Retinal pigment epithelial cell (primary cell): ENCODE results near the gene TTC4.
A peak's percentile ranks its signal among the peaks of the same experiment; 100 is the strongest.

ENCODE experiments used
- DNase-seq: peaks from one replicate; pipeline ENCODE4 v3.0.0-alpha.2; 2010; ENCODE audit warnings: low read depth
- H3K4me3 ChIP-seq: 2 replicates; pipeline ENCODE4 v1.5.1; 2011; ENCODE audit warnings: mild to moderate bottlenecking, low read length, control low read depth, moderate library complexity
- CTCF ChIP-seq: conservative IDR thresholded peaks from 2 replicates; pipeline ENCODE4 v1.5.1; 2011; ENCODE audit warnings: low read depth, low read length, control low read depth, inconsistent platforms

TTC4 gene

GRCh38 chr1:54754486-54755285, 39.0 kb downstream of the TTC4 start:
- no peak for TF ChIP-seq CTCF
- no peak overlapping the region for H3K4me3 ChIP-seq
- no peak for DNase-seq

GRCh38 chr1:54757833-54758232, 42.2 kb downstream of the TTC4 start:
- no peak for TF ChIP-seq CTCF
- no peak for DNase-seq

GRCh38 chr1:54758678-54759348, 43.2 kb downstream of the TTC4 start:
- DNase-seq: no peak
- no peak for TF ChIP-seq CTCF
- H3K4me3 ChIP-seq: no peak overlapping the region

More at GRCh38 chr1:54757833-54758232, 42.2 kb downstream of the TTC4 start:
- no peak overlapping the region for H3K4me3 ChIP-seq

GRCh38 chr1:54763816-54764132, 48.1 kb downstream of the TTC4 start:
- TF ChIP-seq CTCF: no peak
- DNase-seq: no peak
- H3K4me3 ChIP-seq: peak overlapping the region; percentile 95

- peak; percentile 99 for DNase-seq
- no peak for TF ChIP-seq CTCF
- peak within 1 kb of the TSS; percentile 95 for H3K4me3 ChIP-seq
These were observed 48.7 kb downstream of the TTC4 start, which contains the start of gene PARS2 for GRCh38 chr1:54764133-54764921. PARS2 (minus strand) TSS chr1:54764523; CDS start chr1:54759161, 5,362 bp downstream.

GRCh38 chr1:54764922-54765561, 49.4 kb downstream of the TTC4 start:
- no peak for TF ChIP-seq CTCF
- DNase-seq: no peak
- H3K4me3 ChIP-seq: peak overlapping the region; percentile 57
